ENCODE data around the gene EDIL3.

GRCh38 chr5:83964271-83964670, 420.4 kb downstream of the EDIL3 start:
- TF ChIP-seq CTCF (IDR thresholded peaks at IDR 0.05) (no peak), POLR2A (IDR thresholded peaks at IDR 0.05) (no peak)

Data from lower leg skin (tissue), 3 donors.